HG03196 (cell line): ENCODE data around the gene CCDC13.

Experiments
- ATAC-seq: cut with Tn5 transposase; IDR thresholded peaks from one replicate; pipeline ENCODE4 v1.9.1; 2021; ENCODE audit not compliant: unreplicated experiment

CCDC13 gene

DNA sequence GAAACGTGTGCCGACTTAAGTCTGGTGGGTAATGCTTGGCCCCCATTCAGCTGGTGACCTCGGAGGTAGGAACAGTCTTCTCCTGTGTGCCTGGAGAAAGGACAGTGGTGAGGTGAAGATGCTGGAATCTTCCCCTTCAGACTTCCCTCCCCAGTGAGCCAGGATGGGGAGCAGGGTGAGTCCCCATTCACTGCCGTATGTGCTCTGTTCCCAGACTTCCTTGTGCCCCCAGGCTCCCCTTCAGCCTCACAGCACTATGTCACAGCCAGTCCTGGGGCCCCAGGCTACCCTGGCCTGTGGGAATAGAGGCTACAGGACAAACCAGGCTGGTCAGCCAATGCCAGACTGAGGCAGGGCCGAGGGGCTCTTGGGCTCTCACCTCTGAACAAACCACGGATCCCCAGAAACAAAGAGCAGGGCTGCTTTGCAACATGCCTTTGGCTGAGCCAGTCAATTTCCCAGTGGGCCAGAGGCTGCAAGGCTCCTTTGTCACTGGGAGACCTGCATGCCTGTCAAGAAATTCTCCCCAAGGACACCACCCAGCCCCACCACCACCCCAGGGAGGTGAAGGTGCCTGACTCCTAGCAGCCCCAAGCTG lies 38.7 kb downstream of the CCDC13 start:
- no peak for ATAC-seq

DNA sequence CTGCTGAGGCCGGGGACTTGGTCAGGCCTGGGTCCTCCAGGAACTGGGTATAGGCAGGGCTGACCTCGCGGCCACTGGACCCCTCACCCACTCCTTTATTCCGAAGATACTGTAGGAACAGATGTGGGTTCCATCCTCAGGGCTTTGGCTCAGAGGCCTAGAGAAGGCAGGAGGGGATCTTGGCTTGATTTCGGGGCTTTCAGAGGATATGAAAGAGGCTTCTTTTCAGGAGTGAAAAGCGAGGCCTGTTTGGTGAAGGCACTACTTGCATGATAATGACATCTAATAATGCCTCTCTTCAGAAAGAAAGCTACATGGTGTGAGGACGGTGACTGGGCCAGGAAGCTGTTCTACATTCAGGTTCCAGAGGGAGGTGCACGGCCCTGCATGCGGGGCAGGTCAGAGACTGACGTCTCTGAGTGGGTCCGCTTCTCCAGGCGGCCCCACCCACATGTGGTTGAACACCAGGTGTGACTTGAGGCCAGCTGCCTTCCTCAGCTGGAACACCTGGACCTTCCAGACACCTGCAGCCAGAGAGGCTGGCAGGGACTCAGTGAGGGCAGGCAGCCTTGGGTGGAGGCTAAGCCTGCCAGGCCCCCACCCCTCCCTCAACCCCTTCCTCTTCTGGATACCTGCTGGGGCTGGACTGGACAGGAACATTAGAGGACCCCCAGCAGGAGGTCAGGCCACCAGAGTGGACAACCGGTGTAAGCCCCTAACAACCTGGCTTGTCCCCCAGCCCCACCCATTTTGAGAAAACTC lies 39.4 kb downstream of the CCDC13 start:
- ATAC-seq: no peak

DNA sequence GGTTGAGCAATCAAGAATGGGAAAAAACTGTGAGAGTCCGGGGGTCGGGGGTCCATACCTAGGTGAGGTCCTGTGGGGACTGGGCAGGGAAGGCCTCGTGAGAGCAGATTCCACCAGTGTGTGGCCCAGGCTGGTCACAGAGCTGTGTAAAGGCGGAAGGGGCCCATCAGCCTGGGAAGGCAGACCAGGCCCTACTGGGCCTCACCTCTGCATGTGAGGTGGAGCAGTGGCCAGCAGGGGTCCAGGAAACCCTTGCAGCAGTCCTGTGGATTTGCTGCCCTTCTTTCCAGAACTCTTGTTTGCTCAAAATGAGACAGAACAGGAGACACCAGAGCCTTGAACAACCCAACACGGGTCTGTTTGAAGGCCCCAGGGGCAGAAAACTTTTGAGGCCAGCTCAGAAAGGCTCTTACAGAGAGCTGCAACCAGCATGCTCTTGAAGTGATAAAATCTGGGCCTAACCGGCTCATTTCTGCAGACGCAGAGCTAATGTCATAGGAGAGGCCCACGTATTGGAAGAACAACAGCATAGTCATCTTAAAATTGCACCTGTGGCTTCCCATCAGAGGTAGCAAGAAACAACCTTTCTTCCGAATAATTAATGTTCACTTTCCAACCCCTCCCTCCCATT lies 40.1 kb downstream of the CCDC13 start:
- ATAC-seq: no peak

DNA sequence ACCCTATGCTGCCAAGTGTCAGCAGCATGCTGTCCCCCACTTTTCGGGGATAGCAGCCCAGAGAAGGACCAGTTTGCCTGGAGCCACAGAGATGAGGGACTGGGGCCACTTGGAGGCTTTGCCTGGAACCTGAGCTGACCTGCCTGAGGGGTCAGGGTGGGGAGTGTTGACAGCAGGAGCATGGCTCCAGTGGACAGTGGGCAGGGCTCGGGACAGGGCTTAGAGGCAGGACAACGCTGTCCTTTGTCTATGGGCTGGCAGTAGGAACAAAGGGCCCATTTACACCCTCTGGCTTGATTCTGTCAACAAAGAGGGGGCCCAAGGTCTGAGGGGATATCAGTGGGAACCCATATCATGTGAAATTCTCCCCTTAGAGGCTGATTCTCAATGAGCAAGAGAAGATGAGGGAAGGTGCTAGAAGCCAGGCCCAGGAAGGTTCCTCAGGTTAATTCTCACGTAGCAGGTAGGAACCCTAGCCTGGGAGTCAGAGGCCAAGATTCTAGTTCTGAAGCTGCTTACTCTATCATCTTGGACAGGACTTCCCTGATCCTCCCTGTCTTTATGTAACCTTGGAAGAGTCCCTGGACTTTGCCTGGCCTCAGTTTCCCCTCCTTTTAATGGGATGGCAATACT lies 40.7 kb downstream of the CCDC13 start:
- no peak for ATAC-seq

DNA sequence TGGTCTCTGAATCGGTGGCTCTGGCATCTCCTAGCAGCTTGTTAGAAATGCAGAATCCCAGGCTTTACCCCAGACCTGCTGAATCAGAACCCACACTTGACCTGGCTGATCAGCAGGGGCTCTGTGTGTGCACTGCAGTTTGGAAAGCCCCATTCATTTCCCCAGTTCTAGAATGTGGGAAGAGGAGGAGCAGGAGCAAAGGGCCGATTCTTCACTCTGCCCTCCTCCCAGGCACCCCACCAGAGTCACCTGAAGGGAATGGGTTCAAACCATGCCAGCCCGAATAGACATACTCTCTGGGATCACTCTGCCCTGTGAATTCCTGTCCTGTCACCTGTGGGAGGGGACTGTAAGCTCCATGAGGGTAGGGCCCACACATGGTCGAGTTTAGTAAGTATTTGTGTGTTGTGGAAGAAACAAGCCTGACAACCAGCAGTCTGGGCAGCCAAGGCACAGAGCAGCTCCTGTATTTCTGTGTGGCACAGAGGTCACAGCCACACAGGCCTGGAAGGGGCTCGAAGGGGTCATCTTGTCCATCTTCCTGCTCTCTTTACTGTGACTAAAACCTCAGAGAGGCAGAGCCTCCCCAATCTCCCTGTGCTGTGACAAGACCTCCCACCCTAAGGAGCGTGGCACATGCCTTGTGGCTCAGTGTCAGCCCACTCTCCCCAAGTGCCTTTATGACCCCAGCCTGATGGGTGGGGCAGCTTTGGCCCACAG lies 41.4 kb downstream of the CCDC13 start:
- no peak for ATAC-seq

DNA sequence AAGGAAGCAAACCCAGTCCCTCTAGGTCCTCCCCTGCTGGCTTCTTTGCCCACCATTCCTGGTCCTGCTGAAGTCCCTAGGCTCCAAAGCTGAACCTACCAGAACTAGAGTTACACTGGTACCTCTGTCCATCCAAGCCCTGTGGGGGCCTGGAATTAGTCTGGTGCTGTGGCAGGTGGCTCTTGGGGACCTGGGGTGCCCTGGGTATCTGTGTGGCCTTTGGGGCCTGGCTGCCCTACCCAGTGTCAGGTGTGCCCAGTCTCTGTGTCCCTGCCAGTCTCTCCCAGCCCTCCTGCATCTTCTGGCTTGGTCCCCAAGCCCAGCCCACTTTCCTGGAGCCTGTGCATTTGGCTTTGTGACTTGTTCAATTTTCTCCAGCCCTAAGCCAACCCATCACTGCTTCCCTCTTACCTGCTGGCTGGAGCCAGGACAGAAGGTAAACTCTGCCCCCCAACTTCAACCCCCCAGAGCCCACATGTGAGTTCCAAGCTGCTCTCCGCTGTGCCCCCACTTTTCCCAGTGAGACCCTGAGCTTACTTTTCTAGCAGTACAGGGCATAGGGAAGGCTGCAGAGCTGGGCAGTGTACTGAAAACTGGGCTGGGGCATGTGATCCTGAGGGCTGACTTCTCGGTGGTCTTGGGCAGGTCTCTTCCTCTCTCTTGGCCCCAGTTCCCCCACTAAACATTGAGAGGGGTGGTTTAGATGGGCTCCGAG lies 42.2 kb downstream of the CCDC13 start:
- ATAC-seq: no peak

DNA sequence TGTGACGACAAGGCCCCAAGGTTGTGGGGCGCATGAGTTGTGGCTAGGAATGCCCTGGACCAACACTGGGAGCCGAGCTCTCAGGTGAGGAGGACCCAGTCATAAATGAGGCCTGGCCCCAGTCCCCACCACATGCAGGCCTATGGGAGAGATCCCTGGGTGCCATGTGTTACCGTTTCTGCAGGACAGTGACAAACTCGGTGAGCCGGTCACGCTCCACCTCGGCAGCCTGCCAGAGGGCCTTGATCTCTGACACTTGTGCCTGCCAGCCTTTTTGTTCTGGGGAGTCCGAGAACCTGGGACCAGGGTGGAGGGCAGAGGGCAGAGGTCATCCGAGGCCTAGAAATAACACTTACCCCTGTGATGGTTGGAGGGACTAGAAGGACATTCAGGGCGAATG lies 42.8 kb downstream of the CCDC13 start:
- ATAC-seq: no peak

DNA sequence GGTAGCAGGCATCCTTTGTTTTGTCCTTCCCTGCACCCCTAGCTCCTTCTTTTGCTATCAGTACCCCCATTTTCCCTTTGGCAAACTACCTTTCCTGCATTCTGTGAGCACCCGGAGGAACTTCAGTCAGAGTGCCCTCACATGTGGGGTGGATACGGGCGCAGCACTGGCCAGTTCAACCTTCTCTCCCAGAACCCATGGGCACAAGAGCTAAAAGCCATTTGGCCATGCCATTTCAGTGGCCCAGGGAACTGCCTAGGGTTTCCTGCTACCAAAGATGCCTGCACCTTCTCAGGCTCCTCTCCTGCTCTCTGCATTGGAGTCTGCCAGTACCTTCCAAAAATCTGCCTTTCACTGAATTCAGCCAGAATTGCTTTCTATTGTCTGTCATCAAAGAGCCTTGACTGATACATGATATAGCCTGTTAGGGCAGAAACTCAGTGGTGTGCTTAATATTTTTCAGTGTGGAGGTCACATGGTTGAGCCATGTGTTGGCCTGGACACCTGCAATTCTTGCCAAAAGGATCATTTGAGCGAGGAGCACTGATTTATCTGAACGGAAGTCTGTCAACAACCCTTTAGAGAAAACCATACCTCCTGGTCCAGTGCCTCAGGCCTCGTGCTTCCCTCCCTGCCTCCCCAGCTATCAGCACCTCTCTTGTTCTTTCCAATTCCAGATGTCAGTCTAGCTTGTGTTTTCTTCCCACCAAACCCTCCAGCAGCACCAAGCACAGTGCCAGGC lies 43.5 kb downstream of the CCDC13 start:
- ATAC-seq: no peak

DNA sequence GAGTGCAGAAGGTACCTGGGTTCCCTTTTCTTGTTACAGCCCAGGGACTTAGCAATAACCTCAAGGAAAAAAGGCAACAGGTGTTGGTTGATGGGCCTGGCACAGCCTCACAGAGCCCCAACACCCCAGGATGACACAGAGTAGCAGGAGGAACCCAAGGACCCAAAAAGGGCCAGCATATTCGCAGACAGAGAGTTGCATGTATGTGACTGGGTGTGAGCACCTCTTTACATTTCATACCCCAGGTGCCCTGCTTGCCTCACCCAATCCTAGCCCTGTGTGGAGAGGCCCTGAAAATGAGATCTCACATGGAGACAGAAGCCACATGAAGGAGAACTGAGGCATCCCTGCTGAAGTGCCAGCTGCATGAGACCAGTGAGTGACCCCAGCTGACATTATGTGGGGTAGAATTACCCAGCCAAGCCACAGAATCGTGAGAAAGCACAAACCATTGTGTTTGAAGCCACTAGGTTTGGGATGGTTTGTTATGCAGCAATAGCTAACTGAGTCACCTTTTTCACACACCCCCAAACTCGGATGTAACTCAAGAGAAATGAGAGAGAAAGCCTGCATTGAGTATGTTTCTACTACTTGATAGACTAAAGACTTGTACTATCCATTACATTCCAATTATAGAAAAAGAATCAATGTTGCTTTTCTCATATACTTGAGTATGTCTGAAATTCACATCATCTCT lies 44.2 kb downstream of the CCDC13 start:
- ATAC-seq: no peak

DNA sequence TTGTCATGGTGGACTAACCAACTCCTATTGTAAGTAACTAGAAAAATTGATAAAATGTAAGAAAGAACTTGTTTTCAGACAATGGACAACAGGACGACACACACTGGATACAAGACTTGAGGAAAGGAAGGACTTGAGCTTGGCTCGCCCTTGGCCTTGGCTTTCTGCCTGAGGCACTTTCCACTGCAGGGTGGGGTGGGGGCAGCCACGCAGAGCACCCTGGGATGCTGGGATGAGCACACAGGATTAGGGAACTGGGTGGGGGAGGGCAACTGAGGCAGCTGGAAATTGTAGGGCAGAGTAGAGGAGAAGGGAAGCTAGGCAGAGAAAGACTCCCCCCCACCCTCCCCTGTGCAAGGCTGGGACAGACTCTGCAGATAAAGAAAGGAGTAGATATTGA lies 45.0 kb downstream of the CCDC13 start:
- ATAC-seq: no peak

DNA sequence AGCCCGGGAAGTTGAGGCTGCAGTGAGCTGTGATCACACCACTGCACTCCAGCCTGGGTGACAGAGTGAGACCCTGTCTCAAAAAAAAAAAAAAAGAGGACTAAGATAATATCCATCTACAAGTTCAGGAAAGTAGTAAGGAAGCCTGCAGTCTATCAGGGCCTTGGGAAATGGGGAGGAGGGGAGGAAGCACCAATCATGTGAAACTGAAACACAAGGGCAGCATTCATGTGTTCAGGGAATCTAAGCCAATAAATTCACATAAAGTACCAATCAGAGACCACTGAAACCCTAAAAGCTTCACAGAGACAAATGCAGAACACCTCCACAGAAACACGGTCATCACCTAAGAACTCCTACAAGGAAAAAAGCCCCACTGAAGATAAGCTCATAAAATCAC lies 47.6 kb downstream of the CCDC13 start:
- ATAC-seq: no peak

DNA sequence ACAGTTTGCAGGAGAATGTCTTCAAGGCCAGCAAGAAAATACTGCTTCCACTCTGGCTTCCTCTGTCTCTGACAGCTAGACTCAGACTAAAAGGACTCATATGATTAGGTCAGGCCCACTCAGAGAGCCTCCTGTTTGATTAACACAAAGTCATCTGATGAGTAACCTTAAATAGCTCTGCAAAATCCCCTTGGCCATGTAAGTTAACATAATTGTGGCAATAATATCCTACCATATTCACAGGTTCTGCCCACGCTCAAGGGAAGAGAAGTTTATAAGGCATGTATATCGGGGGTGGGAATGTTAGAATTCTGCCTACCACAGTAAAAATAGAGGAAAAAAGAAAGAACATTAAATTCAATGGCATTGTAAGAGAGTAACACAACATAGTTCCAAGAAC lies 49.8 kb downstream of the CCDC13 start:
- no peak for ATAC-seq
